ENCODE measurements around the gene PALS2.

DNA sequence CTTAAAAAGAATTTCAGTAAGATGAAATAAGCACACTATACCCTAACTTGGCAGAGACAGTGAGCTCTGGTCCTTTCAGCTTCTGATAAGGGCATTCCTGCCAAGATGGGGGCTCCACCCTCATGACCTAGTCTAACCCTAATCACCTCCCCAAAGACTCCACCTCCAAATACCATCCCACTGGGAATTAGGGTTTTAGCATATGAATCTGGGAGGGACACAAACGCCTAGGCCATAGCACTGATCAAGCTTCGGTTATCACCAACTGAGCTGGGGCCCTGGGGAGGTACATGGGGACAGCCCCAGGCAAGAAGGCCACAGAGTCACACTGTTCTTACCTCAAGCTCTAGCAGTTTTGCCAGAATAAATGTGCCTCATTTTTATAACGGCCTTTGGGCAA, 31.4 kb downstream of the PALS2 start:
- TF ChIP-seq POLR2A (IDR thresholded peaks at IDR 0.05) (no peak), POLR2AphosphoS5 (IDR thresholded peaks at IDR 0.05) (no peak), EP300 (IDR thresholded peaks at IDR 0.05) (no peak)
- TF ChIP-seq, protein P1, sequence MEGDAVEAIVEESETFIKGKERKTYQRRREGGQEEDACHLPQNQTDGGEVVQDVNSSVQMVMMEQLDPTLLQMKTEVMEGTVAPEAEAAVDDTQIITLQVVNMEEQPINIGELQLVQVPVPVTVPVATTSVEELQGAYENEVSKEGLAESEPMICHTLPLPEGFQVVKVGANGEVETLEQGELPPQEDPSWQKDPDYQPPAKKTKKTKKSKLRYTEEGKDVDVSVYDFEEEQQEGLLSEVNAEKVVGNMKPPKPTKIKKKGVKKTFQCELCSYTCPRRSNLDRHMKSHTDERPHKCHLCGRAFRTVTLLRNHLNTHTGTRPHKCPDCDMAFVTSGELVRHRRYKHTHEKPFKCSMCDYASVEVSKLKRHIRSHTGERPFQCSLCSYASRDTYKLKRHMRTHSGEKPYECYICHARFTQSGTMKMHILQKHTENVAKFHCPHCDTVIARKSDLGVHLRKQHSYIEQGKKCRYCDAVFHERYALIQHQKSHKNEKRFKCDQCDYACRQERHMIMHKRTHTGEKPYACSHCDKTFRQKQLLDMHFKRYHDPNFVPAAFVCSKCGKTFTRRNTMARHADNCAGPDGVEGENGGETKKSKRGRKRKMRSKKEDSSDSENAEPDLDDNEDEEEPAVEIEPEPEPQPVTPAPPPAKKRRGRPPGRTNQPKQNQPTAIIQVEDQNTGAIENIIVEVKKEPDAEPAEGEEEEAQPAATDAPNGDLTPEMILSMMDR (IDR thresholded peaks at IDR 0.05) = no peak

All from suprapubic skin (tissue), 4 donors.